ENCODE data around the gene CHST1.

- TF ChIP-seq E2F6 (IDR thresholded peaks at IDR 0.05; ENCODE audit: borderline replicate concordance, low read depth) (no peak), NFE2L2 (conservative IDR thresholded peaks at IDR 0.05; ENCODE audit: low read length) (no peak), POLR2A (IDR thresholded peaks at IDR 0.05; ENCODE audit: low read length) (no peak), CTCF (IDR thresholded peaks at IDR 0.05) (no peak), REST (IDR thresholded peaks at IDR 0.05) (no peak), HEYL (CRISPR knock-in tag; IDR thresholded peaks at IDR 0.05) (no peak), MAX (IDR thresholded peaks at IDR 0.05) (no peak), EP300 (IDR thresholded peaks at IDR 0.05) (no peak), BCL3 (IDR thresholded peaks at IDR 0.05) (no peak)
Observed at GRCh38 chr11:45673441-45673840, 8.0 kb upstream of the CHST1 start.
